ENCODE results near the gene GLRA1. TPM values are rescaled to one million over a fixed set of nuclear protein-coding genes. Genes with fewer than 3 reads are reported as not detected.

Gene GLRA1
- total RNA-seq, 1 experiment from 2014 or later: not detected

- Histone ChIP-seq H2AFZ (ENCODE audit: low read depth, low read length, poor library complexity, severe bottlenecking) (no peak overlapping the region), H3K4me3 (replicated peaks in 1 of 2; ENCODE audit: low read depth in 1 of 2, low read length in 2 of 2) (no peak overlapping the region), H3K79me2 (ENCODE audit: insufficient read depth, low read length) (no peaks in the 10 kb centered on the region), H4K20me1 (ENCODE audit: insufficient read depth) (no peaks in the 10 kb centered on the region), H3K27me3 (ENCODE audit: insufficient read depth, low read length) (peaks cover 4% of the 10 kb centered on the region; the same call in 1 of the 2 replicates), H3K27ac (ENCODE audit: low read depth, low read length) (no peak overlapping the region), H3K36me3 (ENCODE audit: control insufficient read depth in 1 of 2, insufficient read depth in 2 of 2, low read length in 2 of 2) (no peaks in the 10 kb centered on the region), H3K9ac (ENCODE audit: low read length) (no peak overlapping the region), H3K4me1 (ENCODE audit: control insufficient read depth in 1 of 2, insufficient read depth in 2 of 2, low read length in 2 of 2) (no peaks in the 10 kb centered on the region), H3K9me3 (ENCODE audit: control insufficient read depth in 1 of 2, insufficient read depth in 1 of 2, low read depth in 1 of 2, low read length in 2 of 2) (no peaks in the 10 kb centered on the region), H3K4me2 (ENCODE audit: low read length) (no peak overlapping the region), H3K9me2 (ENCODE audit: insufficient read depth) (no peaks in the 10 kb centered on the region)
- intact Hi-C loops (cut with micrococcal nuclease): no loop called here
- no TSS peak for BruUV-seq (replicated peaks)
- POLR2A ChIA-PET: no interaction called here
- RAD21 ChIA-PET (ENCODE audit: low non-redundant PET in 1 of 2, low total read pairs in 2 of 2, uncharacterized antibody in 2 of 2, unreplicated experiment in 2 of 2): no interaction called here
- CTCF ChIA-PET: no interaction called here
- DNase-seq (ENCODE audit: low read depth, low spot score) (no peak), ATAC-seq (no peak)
- TF ChIP-seq TCF7L2 (IDR thresholded peaks at IDR 0.05; ENCODE audit: borderline replicate concordance, extremely low read depth, insufficient read depth, insufficient read length) (no peak), ELF1 (IDR thresholded peaks at IDR 0.05; ENCODE audit: borderline replicate concordance, low read depth) (no peak), POLR2A (IDR thresholded peaks at IDR 0.05; ENCODE audit: borderline replicate concordance, extremely low read depth, insufficient read depth, insufficient read length) (no peak), EGR1 (IDR thresholded peaks at IDR 0.05; ENCODE audit: low read depth) (no peak), SIN3A (IDR thresholded peaks at IDR 0.05; ENCODE audit: low read depth) (no peak), RAD21 (IDR thresholded peaks at IDR 0.05; ENCODE audit: low read depth) (no peak), CBX3 (IDR thresholded peaks at IDR 0.05; ENCODE audit: low read depth) (no peak), CEBPB (IDR thresholded peaks at IDR 0.05; ENCODE audit: low read depth) (no peak), ZNF274 (IDR thresholded peaks at IDR 0.05; ENCODE audit: low read depth, low read length) (no peak)
These were observed 44.3 kb downstream of the GLRA1 start for GRCh38 chr5:151880324-151880723.

GRCh38 chr5:151873701-151874100, 51.0 kb downstream of the GLRA1 start:
- Histone ChIP-seq H3K27ac (ENCODE audit: low read depth, low read length) (no peak overlapping the region), H3K36me3 (ENCODE audit: control insufficient read depth in 1 of 2, insufficient read depth in 2 of 2, low read length in 2 of 2) (no peaks in the 10 kb centered on the region), H2AFZ (ENCODE audit: low read depth, low read length, poor library complexity, severe bottlenecking) (no peak overlapping the region), H3K9me2 (ENCODE audit: insufficient read depth) (no peaks in the 10 kb centered on the region), H4K20me1 (ENCODE audit: insufficient read depth) (no peaks in the 10 kb centered on the region), H3K4me2 (ENCODE audit: low read length) (no peak overlapping the region), H3K79me2 (ENCODE audit: insufficient read depth, low read length) (no peaks in the 10 kb centered on the region), H3K9ac (ENCODE audit: low read length) (no peak overlapping the region), H3K4me1 (ENCODE audit: control insufficient read depth in 1 of 2, insufficient read depth in 2 of 2, low read length in 2 of 2) (peaks cover 0 to 8% of the 10 kb centered on the region in 2 experiments; a peak in 2 of 4 replicates), H3K9me3 (ENCODE audit: control insufficient read depth in 1 of 2, insufficient read depth in 1 of 2, low read depth in 1 of 2, low read length in 2 of 2) (no peaks in the 10 kb centered on the region), H3K27me3 (ENCODE audit: insufficient read depth, low read length) (no peaks in the 10 kb centered on the region), H3K4me3 (replicated peaks in 1 of 2; ENCODE audit: low read depth in 1 of 2, low read length in 2 of 2) (no peak overlapping the region)
- POLR2A ChIA-PET: no interaction called here
- TF ChIP-seq SIN3A (IDR thresholded peaks at IDR 0.05; ENCODE audit: low read depth) (no peak), EGR1 (IDR thresholded peaks at IDR 0.05; ENCODE audit: low read depth) (no peak), JUND (IDR thresholded peaks at IDR 0.05) (no peak), CTCF (IDR thresholded peaks at IDR 0.05 in 2 of 3, conservative IDR thresholded peaks at IDR 0.05 in 1 of 3; ENCODE audit: borderline replicate concordance in 1 of 3, insufficient read depth in 1 of 3, low read depth in 2 of 3, low read length in 2 of 3) (no peak), EZH2 (IDR thresholded peaks at IDR 0.05) (no peak), FOSL1 (IDR thresholded peaks at IDR 0.05; ENCODE audit: low read depth) (no peak), ZFX (IDR thresholded peaks at IDR 0.05) (no peak), SP1 (IDR thresholded peaks at IDR 0.05; ENCODE audit: low read depth) (no peak), ELF1 (IDR thresholded peaks at IDR 0.05; ENCODE audit: borderline replicate concordance, low read depth) (no peak), SRF (IDR thresholded peaks at IDR 0.05; ENCODE audit: low read depth) (no peak), RAD21 (IDR thresholded peaks at IDR 0.05; ENCODE audit: low read depth) (no peak), POLR2AphosphoS5 (IDR thresholded peaks at IDR 0.05; ENCODE audit: low read depth, low read length) (no peak)
- TF ChIP-seq, protein P1, sequence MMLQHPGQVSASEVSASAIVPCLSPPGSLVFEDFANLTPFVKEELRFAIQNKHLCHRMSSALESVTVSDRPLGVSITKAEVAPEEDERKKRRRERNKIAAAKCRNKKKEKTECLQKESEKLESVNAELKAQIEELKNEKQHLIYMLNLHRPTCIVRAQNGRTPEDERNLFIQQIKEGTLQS (IDR thresholded peaks at IDR 0.05): no peak
- ATAC-seq (no peak), DNase-seq (ENCODE audit: low read depth, low spot score) (no peak)
- CTCF ChIA-PET: no interaction called here
- no TSS peak for BruUV-seq (replicated peaks)
- intact Hi-C loops (cut with micrococcal nuclease): no loop called here
- RAD21 ChIA-PET (ENCODE audit: low non-redundant PET in 1 of 2, low total read pairs in 2 of 2, uncharacterized antibody in 2 of 2, unreplicated experiment in 2 of 2): no interaction called here
